ENCODE results near the gene YIPF7. TPM values are rescaled to one million over a fixed set of nuclear protein-coding genes. Genes with fewer than 3 reads are reported as not detected.

The YIPF7 gene
- polyA plus RNA-seq, 2 of the 4 experiments (the other 2 are of a cell fraction) = not detected

DNA sequence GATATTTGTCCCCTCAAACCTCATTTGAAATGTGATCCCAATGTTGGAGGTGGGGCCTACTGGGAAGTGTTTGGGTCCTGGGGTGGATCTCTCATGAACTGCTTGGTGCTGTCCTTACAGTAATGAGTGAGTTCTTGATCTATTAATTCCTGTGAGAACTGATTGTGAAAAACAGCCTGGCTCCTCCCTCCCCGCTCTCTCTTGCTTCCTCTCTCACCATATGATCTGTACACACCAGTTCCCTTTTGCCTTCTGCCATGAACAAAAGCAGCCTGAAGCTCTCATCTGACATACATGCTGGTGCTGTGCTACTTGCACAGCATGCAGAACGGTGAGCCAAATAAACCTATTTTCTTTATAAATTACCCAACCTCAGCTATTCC, 11.2 kb upstream of the YIPF7 start:
- Histone ChIP-seq H3K4me2 (no peak overlapping the region), H3K27ac (no peak overlapping the region), H3K4me1 (no peaks in the 10 kb centered on the region), H3K9me3 (no peaks in the 10 kb centered on the region), H3K4me3 (no peak overlapping the region)
- TF ChIP-seq NR3C1 (IDR thresholded peaks at IDR 0.05) (no peak), CBX8 (IDR thresholded peaks at IDR 0.05) (no peak), BHLHE40 (IDR thresholded peaks at IDR 0.05; ENCODE audit: low read depth, low read length) (no peak), TFCP2L1 (CRISPR knock-in tag; IDR thresholded peaks at IDR 0.05) (no peak), RARB (CRISPR knock-in tag; IDR thresholded peaks at IDR 0.05) (no peak), CBX2 (IDR thresholded peaks at IDR 0.05; ENCODE audit: borderline replicate concordance, low read depth) (no peak), PHF8 (IDR thresholded peaks at IDR 0.05; ENCODE audit: borderline replicate concordance, low read depth) (no peak), RAD21 (conservative IDR thresholded peaks at IDR 0.05 in 1 of 2, IDR thresholded peaks at IDR 0.05 in 1 of 2) (no peak), HOXB5 (CRISPR knock-in tag; IDR thresholded peaks at IDR 0.05) (no peak)
- TF ChIP-seq, protein P1, sequence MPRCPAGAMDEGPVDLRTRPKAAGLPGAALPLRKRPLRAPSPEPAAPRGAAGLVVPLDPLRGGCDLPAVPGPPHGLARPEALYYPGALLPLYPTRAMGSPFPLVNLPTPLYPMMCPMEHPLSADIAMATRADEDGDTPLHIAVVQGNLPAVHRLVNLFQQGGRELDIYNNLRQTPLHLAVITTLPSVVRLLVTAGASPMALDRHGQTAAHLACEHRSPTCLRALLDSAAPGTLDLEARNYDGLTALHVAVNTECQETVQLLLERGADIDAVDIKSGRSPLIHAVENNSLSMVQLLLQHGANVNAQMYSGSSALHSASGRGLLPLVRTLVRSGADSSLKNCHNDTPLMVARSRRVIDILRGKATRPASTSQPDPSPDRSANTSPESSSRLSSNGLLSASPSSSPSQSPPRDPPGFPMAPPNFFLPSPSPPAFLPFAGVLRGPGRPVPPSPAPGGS (IDR thresholded peaks at IDR 0.05) = no peak
- 50% methylated on average over 2 of the region's 2 CpGs for WGBS (ENCODE audit: missing lambda C conversion rate)
- DNase-seq (ENCODE audit: low read depth in 1 of 2, low spot score in 1 of 2) (no peak), ATAC-seq (no peak), FAIRE-seq (no peak)
- ChIA-PET POLR2A (no interaction called here), CTCF (no interaction called here)

DNA sequence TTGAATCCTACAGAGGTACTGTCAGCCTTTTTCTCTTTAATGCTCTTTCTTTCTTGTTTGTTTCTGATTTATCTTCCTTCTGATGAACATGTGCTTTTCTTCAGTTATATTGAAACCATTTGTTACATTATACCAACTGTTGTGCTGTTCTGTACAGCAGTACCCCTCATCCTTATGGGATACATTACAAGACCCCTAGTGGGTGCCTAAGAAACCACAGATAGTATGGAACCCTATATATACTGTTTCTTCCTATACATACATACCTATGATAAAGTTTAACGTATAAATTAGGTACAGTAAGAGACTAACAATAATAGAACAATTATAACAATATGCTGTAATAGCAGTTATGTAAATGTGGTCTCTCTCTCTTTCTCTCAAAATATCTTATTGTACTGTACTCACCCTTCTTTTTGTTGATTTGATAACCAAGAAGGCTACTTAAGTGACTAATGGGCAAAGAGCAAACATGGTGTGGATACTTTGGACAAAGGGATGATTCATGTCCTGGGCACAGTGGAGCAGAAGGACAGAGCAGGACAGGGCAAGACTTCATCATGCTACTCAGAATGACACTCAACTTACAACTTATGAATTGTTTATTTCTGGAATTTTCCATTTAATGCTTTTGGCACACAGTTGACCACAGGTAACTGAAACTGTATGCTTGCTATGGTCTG, 10.7 kb upstream of the YIPF7 start:
- Histone ChIP-seq H3K27ac (no peak overlapping the region), H3K4me1 (no peaks in the 10 kb centered on the region), H3K4me2 (no peak overlapping the region), H3K4me3 (no peak overlapping the region), H3K9me3 (no peaks in the 10 kb centered on the region)
- POLR2A ChIA-PET = no interaction called here
- ATAC-seq = peak; percentile 38 to 70; a peak in 3 of 6 replicates
- 35% methylated on average over 1 of the region's 1 CpG for WGBS (ENCODE audit: missing lambda C conversion rate)
- CTCF ChIA-PET = no interaction called here
- FAIRE-seq = no peak
- TF ChIP-seq CHD4 (IDR thresholded peaks at IDR 0.05; ENCODE audit: borderline replicate concordance) (no peak), MYC (IDR thresholded peaks at IDR 0.05; ENCODE audit: borderline replicate concordance, low read length) (no peak), CEBPB (IDR thresholded peaks at IDR 0.05) (no peak), HOXB13 (CRISPR knock-in tag; IDR thresholded peaks at IDR 0.05; ENCODE audit: low read depth) (no peak), ZSCAN20 (CRISPR knock-in tag; IDR thresholded peaks at IDR 0.05) (no peak), BHLHE40 (IDR thresholded peaks at IDR 0.05; ENCODE audit: low read depth, low read length) (no peak), RCOR1 (IDR thresholded peaks at IDR 0.05; ENCODE audit: low read depth, low read length) (no peak), KDM1A (IDR thresholded peaks at IDR 0.05; ENCODE audit: low read depth) (no peak), NR3C1 (IDR thresholded peaks at IDR 0.05) (no peak)
- TF ChIP-seq, protein P2, sequence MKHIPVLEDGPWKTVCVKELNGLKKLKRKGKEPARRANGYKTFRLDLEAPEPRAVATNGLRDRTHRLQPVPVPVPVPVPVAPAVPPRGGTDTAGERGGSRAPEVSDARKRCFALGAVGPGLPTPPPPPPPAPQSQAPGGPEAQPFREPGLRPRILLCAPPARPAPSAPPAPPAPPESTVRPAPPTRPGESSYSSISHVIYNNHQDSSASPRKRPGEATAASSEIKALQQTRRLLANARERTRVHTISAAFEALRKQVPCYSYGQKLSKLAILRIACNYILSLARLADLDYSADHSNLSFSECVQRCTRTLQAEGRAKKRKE (CRISPR knock-in tag; IDR thresholded peaks at IDR 0.05; ENCODE audit: low read depth) = no peak
- TF ChIP-seq, protein P3, sequence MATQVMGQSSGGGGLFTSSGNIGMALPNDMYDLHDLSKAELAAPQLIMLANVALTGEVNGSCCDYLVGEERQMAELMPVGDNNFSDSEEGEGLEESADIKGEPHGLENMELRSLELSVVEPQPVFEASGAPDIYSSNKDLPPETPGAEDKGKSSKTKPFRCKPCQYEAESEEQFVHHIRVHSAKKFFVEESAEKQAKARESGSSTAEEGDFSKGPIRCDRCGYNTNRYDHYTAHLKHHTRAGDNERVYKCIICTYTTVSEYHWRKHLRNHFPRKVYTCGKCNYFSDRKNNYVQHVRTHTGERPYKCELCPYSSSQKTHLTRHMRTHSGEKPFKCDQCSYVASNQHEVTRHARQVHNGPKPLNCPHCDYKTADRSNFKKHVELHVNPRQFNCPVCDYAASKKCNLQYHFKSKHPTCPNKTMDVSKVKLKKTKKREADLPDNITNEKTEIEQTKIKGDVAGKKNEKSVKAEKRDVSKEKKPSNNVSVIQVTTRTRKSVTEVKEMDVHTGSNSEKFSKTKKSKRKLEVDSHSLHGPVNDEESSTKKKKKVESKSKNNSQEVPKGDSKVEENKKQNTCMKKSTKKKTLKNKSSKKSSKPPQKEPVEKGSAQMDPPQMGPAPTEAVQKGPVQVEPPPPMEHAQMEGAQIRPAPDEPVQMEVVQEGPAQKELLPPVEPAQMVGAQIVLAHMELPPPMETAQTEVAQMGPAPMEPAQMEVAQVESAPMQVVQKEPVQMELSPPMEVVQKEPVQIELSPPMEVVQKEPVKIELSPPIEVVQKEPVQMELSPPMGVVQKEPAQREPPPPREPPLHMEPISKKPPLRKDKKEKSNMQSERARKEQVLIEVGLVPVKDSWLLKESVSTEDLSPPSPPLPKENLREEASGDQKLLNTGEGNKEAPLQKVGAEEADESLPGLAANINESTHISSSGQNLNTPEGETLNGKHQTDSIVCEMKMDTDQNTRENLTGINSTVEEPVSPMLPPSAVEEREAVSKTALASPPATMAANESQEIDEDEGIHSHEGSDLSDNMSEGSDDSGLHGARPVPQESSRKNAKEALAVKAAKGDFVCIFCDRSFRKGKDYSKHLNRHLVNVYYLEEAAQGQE (IDR thresholded peaks at IDR 0.05) = no peak
- peak in 1 of 2 experiments; percentile 17 for DNase-seq (ENCODE audit: low read depth in 1 of 2, low spot score in 1 of 2)
